Testis (tissue), 3 donors: ENCODE results near the gene FAXC. TPM values are rescaled to one million over a fixed set of nuclear protein-coding genes. Genes with fewer than 3 reads are reported as not detected.

ENCODE experiments used
- DNase-seq: peaks from one replicate; pipeline ENCODE4 v3.0.0-alpha.2; 2019
- H3K27ac ChIP-seq, 2 donors: fragments of 200-600 bp; sonication (generic); one replicate each; pipeline ENCODE4 v1.5.1; 2019
- H3K27me3 ChIP-seq: fragments of 200-600 bp; sonication (generic); one replicate; pipeline ENCODE4 v1.5.1; 2019
- H3K36me3 ChIP-seq: fragments of 200-600 bp; sonication (generic); one replicate; pipeline ENCODE4 v1.5.1; 2017; ENCODE audit warnings: low read depth; ENCODE audit errors: missing control alignments
- H3K4me1 ChIP-seq: fragments of 200-600 bp; sonication (generic); one replicate; pipeline ENCODE4 v1.5.1; 2019
- H3K4me3 ChIP-seq, 2 donors: fragments of 200-600 bp; sonication (generic); one replicate each; pipeline ENCODE4 v1.5.1; 2017 to 2019
- H3K9me3 ChIP-seq: fragments of 200-600 bp; sonication (generic); one replicate; pipeline ENCODE4 v1.5.1; 2017
- CTCF ChIP-seq, 3 experiments: fragments of 450-650 bp in 2 of 3; fragments of 200-600 bp in 1 of 3; sonication (generic) in 1 of 3; IDR thresholded peaks; one replicate each; pipeline ENCODE4 v1.5.1; 2016 to 2019; ENCODE audit warnings: antibody characterized with exemption in 3 of 3, mild to moderate bottlenecking in 2 of 3, moderate library complexity in 1 of 3
- POLR2A ChIP-seq: fragments of 450-650 bp; IDR thresholded peaks from one replicate; pipeline ENCODE4 v1.6.1; 2017; ENCODE audit warnings: antibody characterized with exemption, mild to moderate bottlenecking, moderate library complexity
- WGBS, 2 donors: methylation state at CpG; one replicate each; pipeline ENCODE4 v1.1.5; 2018; 5-methylcytosine and 5-hydroxymethylcytosine counted together
- intact Hi-C: fragments of 100-400 bp; cut with DNase I; formaldehyde crosslinking; loops from one replicate; pipeline ENCODE4 v1.15.1; 2023; ENCODE audit warnings: low total_unique reads
- polyA plus RNA-seq: library from polyadenylated mRNA; stranded (reverse); fragments of 350-450 nt; fragmentation: Illumina TruSeq; extraction: RNeasy Lipid Tissue Mini Kit (QIAGEN cat#74804); gene quantifications from one replicate; pipeline ENCODE4 v1.2.3, GENCODE V29; 2014; ENCODE audit warnings: low read depth, low replicate concordance; ENCODE audit not compliant: insufficient read depth
- total RNA-seq, 2 donors: library from RNA; depleted of rRNA; stranded (reverse); fragments of >200 nt; gene quantifications; one replicate each; pipeline ENCODE4 v1.2.3, GENCODE V29; 2016

The FAXC gene
- total and polyA plus RNA-seq, 3 donors from 2014 or later = 2.7 to 5.9 (median 5.0) TPM

- H3K9me3 ChIP-seq = no peaks in the 10 kb centered on the region
- DNase-seq = no peak
- TF ChIP-seq POLR2A (no peak), CTCF (IDR thresholded peaks at IDR 0.05) (no peak)
- no peak overlapping the region for H3K4me3 ChIP-seq
- no peak overlapping the region for H3K27ac ChIP-seq
- H3K36me3 ChIP-seq = no peaks in the 10 kb centered on the region
- 55 to 72% methylated on average over 9 of the region's 9 CpGs for WGBS, 2 donors
- H3K4me1 ChIP-seq = no peaks in the 10 kb centered on the region
- intact Hi-C loops = no loop called here
- H3K27me3 ChIP-seq = no peaks in the 10 kb centered on the region
Observed at GRCh38 chr6:99252421-99252820, 97.1 kb downstream of the FAXC start.

- intact Hi-C loops = no loop called here
- H3K9me3 ChIP-seq = no peaks in the 10 kb centered on the region
- no peaks in the 10 kb centered on the region for H3K27me3 ChIP-seq
- 89 to 95% methylated on average over 2 of the region's 2 CpGs for WGBS, 2 donors
- no peak for DNase-seq
- H3K4me1 ChIP-seq = no peaks in the 10 kb centered on the region
- no peak overlapping the region for H3K27ac ChIP-seq
- no peak overlapping the region for H3K4me3 ChIP-seq
- no peaks in the 10 kb centered on the region for H3K36me3 ChIP-seq
- TF ChIP-seq CTCF (IDR thresholded peaks at IDR 0.05) (no peak), POLR2A (no peak)
Observed at GRCh38 chr6:99250476-99250875, 99.0 kb downstream of the FAXC start.

GRCh38 chr6:99246602-99247001 is 102.9 kb downstream of the FAXC start:
- DNase-seq = no peak
- H3K36me3 ChIP-seq = no peaks in the 10 kb centered on the region
- 100% methylated on average over 1 of the region's 1 CpG for WGBS, 2 donors
- intact Hi-C loops = no loop called here
- no peaks in the 10 kb centered on the region for H3K27me3 ChIP-seq
- no peaks in the 10 kb centered on the region for H3K9me3 ChIP-seq
- H3K27ac ChIP-seq = no peak overlapping the region
- H3K4me1 ChIP-seq = no peaks in the 10 kb centered on the region
- no peak overlapping the region for H3K4me3 ChIP-seq
- no peak for TF ChIP-seq CTCF (IDR thresholded peaks at IDR 0.05)
- no peak for TF ChIP-seq POLR2A

GRCh38 chr6:99241905-99242534 is 107.5 kb downstream of the FAXC start:
- Histone ChIP-seq H3K27ac (no peak overlapping the region), H3K4me3 (no peak overlapping the region), H3K27me3 (no peaks in the 10 kb centered on the region), H3K36me3 (no peaks in the 10 kb centered on the region), H3K9me3 (no peaks in the 10 kb centered on the region), H3K4me1 (no peaks in the 10 kb centered on the region)
- DNase-seq = peak; percentile 32
- intact Hi-C loops = no loop called here
- 46 to 63% methylated on average over 5 of the region's 5 CpGs for WGBS, 2 donors
- TF ChIP-seq CTCF (IDR thresholded peaks at IDR 0.05) = peak in 2 of 3 experiments; percentile 6 to 22
- TF ChIP-seq POLR2A = no peak

GRCh38 chr6:99236010-99236409 is 113.5 kb downstream of the FAXC start:
- H3K27me3 ChIP-seq = no peaks in the 10 kb centered on the region
- DNase-seq = no peak
- intact Hi-C loops = no loop called here
- H3K27ac ChIP-seq = no peak overlapping the region
- no peaks in the 10 kb centered on the region for H3K36me3 ChIP-seq
- no peaks in the 10 kb centered on the region for H3K4me1 ChIP-seq
- TF ChIP-seq CTCF (IDR thresholded peaks at IDR 0.05) (no peak), POLR2A (no peak)
- 77 to 88% methylated on average over 3 of the region's 3 CpGs for WGBS, 2 donors
- H3K4me3 ChIP-seq = no peak overlapping the region
- no peaks in the 10 kb centered on the region for H3K9me3 ChIP-seq
